Lower leg skin (tissue), 3 donors: ENCODE measurements around the gene C15orf39.
"Not testable (repeated sequence)": the region's sequence is repeated elsewhere in the genome, so short reads cannot be mapped to it uniquely, and the experiment has no call there.

Experiments
- CTCF ChIP-seq, 3 donors: fragments of 450-650 bp; IDR thresholded peaks; one replicate each; pipeline ENCODE4 v1.5.1; 2016; ENCODE audit warnings: antibody characterized with exemption in 3 of 3, mild to moderate bottlenecking in 3 of 3, moderate library complexity in 2 of 3
- POLR2A ChIP-seq, 2 donors: fragments of 450-650 bp; IDR thresholded peaks; one replicate each; pipeline ENCODE4 v1.6.1; 2016 to 2017; ENCODE audit warnings: antibody characterized with exemption in 2 of 2, mild to moderate bottlenecking in 1 of 2, moderate library complexity in 1 of 2

DNA sequence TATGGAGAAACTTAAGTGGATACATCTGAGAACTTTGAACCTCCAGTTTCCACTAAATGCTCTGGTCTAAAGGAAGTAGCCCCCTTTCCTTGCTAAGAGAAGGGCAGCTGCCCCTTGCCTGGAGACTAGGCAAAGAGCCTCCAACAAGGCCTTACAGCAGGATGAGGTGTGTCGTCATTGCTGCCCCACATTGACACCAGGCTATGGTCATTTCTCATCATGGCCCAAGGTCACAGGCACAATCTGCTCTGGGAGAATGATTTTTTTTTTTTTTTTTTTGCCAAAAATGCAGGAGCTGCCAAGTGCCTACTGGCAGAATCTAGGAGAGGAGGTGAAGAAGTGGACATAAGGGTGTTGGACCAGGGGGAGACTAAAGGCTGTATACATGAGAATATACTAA lies 44.1 kb downstream of the C15orf39 start:
- TF ChIP-seq CTCF, POLR2A (IDR thresholded peaks at IDR 0.05): not testable (repeated sequence)
